OCI-M2 (cell line): Measurements from ENCODE around the gene MCM6.
A peak's percentile ranks its signal among the peaks of the same experiment; 100 is the strongest.
"Not testable (repeated sequence)": the region's sequence is repeated elsewhere in the genome, so short reads cannot be mapped to it uniquely, and the experiment has no call there.

Experiments used
- DNase-seq: peaks from one replicate; lab custom pipeline; 2025; ENCODE audit not compliant: unreplicated experiment; lab: John Stamatoyannopoulos, UW

The MCM6 gene

DNA sequence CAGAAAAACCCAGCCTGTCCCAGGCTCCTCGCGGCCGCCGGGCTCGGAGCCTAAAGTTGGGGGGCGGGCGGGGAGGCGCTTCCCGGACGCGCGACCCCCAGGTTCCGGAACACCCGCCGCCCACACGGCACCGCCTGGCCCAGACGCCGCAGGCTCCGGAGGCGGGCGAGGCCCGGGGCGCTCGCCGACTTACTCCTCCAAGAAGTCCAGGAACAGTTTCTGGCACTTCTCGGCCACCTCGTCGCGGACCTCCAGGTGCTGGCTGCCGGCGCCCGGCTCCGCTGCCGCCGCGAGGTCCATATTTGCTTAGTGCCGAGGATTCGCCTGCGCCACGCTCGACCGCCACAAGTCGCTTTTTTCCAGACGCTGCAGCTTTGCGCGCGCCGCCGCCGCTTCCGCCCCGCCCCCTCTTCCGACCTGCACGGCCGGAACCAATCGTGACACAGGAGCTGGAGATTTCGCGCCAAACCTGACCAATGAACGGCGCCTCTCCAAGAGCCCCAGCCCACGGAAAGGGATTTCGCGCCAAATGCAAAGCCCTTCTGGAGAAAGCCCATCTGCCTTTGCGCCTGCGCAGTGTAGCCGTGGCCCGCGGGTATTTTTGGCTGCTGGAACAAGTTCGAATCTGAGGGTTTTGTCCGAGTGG, at the start of gene MCM6:
Gene MCM6 (minus strand): TSS at position 378 of the 646 bp plus-strand sequence. CDS start 78 bp downstream, at position 300.
- peak; percentile 71 for DNase-seq

- no peak for DNase-seq
These were observed 49.3 kb upstream of the MCM6 start for GRCh38 chr2:135925571-135925970.

DNA sequence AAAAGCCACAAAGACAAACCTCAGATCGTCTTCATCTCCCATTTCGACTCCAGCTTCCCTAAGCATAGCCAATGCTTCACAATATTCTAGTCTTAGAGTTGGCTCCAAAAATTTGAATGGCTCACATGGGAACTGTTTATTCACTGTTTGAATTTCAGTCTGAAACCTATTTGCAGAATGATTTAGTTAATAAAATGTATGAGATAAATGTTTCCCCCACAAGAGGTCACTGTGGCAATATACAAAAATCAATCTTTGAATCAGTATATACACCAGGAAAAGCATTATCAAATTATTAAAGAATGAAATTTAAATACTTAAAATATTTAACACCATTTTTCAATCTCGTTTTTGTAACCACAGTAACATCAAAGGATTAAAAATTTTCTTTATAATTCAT, 40.0 kb upstream of the MCM6 start:
- no peak for DNase-seq

- no peak for DNase-seq
These were observed 38.2 kb upstream of the MCM6 start for GRCh38 chr2:135914485-135914884.

DNA sequence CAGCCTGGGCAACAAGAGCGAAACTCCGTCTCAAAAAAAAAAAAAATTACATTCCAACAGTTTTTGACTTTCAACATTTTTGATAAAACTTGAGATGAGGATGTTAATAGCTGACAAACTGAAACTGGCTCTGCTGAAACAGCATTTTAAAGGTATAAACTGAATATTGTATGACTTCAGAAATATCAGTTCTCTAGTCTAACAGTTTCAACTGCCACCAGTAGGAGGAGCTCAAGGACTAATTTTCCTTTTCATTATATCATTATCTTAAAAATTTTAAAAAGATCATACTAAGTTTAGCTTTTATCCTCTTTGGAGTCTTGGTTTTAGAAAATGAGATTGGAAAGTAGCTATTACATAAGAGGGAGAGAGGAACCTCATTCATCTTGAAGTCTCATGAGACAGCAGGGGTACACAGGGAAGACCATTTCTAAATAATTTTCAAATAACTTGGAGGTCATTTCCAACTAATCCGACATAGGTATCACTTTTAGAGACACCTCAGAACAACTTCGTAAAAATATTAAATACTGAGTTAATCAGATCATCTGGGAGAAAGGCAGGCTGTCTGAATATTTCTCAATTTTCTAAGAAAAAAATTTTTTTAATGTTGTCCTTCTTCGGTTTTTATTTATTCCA, 37.6 kb upstream of the MCM6 start:
- DNase-seq = no peak

DNA sequence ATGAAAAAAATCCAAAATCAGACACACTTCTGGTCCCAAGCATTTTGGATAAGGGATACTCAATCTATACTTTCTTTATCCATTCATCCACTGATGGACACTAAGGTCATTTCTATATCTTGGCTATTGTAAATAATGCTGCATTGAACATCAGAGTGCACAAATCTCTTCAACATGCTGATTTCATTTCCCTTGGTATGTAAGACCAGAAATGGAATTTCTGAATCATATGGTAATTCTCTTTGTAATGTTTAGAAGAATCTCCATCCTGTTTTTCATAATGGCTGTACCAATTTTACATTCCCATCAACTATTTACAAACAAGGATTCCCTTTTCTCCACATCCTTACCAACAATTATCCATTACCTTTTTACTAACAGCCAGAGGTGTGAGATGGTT, 33.7 kb upstream of the MCM6 start:
- no peak for DNase-seq

DNA sequence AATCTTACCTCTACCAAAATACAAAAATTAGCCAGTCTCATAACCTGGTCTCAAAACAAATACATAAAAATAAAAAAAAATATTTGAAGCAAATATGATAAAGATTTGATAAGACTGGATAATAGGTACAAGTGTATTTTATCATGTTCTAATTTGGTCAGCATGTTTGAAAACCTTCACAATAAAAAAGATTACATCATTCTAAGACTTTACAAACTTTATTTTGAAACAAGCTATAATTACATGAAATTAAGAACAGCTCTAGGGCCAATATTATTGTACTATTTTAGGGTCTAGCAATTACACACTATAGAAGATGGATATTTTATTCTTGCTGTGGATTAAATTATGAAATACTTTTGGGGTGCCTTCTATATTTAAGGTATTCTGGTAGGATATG, 29.4 kb upstream of the MCM6 start:
- no peak for DNase-seq

DNA sequence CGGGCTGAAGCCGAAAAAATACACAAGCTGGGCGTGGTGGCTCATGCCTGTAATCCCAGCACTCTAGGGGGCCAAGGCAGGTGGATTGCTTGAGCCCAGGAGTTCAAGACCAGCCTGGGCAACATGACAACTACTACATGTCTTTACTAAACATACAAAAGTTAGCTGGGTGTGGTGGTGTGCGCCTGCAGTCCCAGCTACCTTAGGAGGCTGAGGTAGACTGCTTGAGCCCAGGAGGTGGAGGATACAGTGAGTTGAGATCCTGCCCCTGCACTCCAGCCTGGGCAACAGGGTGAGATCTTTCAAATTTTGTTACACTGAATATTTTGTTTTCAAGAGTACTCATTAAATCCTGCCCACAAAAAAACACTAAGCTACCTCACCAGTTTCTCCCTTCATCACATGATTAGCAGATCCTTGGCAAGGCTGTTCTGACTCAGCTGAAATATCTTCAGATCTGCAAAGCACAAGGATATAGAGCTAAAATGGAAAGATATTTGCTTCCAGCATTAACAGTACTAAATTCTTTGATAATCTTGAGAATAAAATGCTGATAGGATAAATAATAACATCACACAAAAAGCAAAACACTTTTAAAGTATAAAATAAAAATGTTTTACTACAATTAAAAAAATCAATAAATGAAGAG, 28.2 kb upstream of the MCM6 start:
- DNase-seq = no peak

DNA sequence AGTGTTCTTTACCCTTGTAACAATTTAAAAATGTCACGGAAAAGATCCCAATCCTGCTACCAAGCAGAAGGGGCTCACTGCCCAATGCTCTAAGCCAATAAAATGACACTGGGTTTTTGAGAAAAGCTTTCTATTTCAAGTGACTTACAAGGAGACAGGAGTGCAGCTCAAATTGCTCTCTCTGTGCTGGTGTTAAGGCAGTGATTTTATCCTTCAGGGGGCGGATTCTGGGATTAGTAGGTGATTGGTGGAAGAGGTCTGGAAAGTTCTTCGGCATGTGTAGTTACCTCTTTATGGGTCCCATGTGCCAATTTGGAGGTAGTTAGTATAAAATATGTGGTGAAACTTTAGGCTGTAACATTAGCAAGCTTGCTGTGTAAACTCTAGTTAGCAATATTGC, 27.4 kb upstream of the MCM6 start:
- no peak for DNase-seq

DNA sequence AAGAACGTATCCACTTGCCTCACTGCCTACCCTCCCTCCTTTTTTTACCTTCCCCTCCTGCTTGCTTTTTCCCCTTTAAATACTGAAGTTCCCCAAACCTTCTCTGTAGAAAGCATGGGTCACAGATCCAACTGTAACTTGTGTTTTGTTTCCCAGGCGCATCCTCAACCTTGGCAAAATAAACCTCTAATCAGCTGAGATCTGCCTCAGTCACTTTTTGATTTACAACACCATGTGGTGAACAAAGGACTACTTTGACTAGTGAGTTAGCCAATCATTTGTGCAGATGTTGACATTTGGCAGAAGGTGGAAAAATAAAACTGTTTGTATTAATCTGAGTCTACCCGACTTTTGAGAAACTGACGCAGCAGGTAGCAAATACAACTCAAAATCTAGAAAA, 23.3 kb upstream of the MCM6 start:
- no peak for DNase-seq

- DNase-seq = no peak
These were observed 22.1 kb upstream of the MCM6 start for GRCh38 chr2:135898234-135898786.

DNA sequence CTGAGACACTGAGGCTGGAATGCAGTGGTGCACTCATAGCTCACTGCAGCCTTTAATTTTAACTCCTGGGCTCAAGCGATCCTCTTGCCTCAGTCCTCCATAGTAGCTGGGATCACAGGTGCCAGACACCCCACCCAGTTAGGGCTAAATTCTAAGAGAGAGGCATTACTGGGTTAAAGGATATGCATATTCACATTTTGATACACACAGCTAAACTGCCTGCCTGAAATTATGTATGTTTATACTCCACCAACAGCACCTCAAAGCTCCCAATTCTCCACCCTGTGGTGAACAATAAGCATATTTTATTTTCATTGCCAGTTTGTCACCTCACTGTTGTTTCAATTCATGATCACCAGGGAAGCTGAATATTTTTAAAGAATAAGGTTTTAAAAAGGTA, 18.7 kb upstream of the MCM6 start:
- DNase-seq = no peak

DNA sequence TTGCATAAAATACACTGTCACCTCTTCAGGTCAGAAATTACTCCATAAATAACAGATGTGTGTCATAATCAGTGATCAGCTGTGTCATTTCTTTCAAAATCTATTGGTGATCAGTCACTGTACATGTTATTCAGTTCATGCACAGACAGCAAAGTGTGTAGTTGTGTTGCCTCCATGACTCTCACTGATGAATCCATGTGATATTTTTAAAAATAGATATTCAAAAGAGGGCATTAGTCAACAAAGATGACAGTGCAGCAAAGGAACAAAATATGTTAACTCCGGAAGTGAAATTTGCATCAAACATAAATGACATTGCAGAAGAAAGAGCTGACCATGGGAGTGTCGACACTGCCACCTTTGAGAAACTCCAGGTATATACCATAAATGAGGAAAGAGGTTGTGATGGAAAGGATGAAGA, 17.1 kb upstream of the MCM6 start:
- DNase-seq = no peak

GRCh38 chr2:135890835-135891234, 14.6 kb upstream of the MCM6 start:
- DNase-seq = no peak

DNA sequence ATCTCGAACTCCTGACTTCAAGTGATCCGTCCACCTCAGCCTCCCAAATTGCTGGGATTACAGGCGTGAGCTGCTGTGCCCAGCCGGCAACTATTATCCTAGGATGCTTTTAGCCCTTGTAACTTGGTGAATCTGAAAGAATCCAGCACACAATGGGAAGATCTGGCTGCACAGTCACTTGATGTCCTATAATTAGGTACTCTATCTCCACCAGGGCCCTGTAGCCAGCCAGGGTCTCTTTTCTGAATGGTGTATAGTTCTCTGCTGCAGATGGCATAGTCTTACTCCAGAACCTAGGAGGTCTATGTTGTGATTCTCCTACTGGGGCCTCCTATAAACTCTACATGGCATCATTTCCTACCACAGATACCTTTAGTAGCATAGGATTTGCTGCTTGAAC, 13.9 kb upstream of the MCM6 start:
- DNase-seq = no peak

DNA sequence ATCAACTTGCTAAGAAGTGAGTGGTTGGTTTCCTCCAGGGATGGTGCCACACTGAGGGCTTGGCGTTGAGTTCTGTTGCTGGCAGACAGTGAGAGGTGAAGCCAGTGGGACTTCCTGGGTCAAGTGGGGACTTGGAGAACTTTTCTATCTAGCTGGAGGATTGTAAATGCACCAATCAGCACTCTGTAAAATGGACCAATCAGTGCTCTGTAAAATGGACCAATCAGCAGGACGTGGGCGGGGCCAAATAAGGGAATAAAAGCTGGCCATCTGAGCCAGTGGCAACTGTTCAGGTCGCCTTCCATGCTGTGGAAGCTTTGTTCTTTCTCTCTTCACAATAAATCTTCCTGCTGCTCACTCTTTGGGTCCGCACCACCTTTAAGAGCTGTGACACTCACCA, 12.3 kb upstream of the MCM6 start:
- DNase-seq = not testable (repeated sequence)

GRCh38 chr2:135885709-135886108, 9.5 kb upstream of the MCM6 start:
- DNase-seq = no peak

- no peak for DNase-seq
These were observed 6.2 kb upstream of the MCM6 start for GRCh38 chr2:135882415-135882814.

GRCh38 chr2:135876770-135877169, 527 bp upstream of the MCM6 start:
- not testable (repeated sequence) for DNase-seq

DNA sequence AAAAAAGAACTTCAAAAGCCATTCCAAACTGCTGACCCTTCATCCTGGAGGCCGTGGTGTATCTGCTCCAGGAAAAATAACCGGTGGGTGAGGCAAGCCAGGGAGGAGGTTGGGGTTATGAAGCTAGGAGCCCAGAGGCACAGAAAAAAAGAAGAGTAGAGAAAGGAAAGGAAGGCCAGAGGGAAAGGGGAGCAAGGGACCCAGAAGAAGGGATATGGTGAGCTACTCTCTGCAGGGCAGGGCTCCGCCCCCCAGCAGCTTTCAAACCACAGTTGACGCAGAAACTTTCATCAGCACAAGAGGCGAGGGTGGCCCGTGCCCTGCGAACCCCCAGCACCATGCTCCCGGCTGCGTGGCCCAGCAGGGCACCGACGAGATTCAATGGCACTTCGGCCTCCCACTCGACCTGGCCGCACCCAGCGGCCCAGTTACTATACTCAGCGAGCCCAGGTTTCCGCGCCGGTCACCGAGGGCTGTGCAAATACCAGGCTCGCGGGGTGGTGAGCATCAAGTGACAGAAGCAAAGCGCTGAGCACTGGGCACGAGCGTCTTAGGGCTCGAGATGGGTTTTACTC, 665 bp downstream of the MCM6 start:
- DNase-seq = no peak

DNA sequence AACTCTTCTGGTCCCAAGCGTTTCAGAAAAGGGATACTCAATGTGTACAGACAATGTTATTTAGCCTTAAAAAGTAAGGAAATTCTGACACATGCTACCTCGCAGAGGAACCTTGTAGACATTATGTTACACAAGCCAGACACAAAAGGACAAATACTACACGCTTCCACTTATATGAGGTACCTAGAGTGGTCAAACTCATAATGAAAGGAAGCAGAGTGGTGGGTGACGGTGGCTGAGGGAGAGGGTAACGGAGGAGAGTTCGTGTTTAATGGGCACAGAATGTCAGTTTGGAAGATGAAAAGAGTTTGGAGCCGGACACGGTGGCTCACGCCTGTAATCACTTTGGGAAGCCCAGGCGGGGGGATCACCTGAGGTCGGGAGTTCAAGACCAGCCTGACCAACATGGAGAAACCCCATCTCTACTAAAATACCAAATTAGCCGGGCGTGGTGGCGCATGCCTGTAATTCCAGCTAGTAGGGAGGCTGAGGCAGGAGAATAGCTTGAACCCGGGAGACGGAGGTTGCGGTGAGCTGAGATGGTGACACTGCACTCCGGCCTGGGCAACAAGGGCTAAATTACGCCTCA, 1.4 kb downstream of the MCM6 start:
- DNase-seq = no peak
